Loucy (cell line): Measurements from ENCODE around the gene KRTAP4-6.
"Not testable (repeated sequence)": the region's sequence is repeated elsewhere in the genome, so short reads cannot be mapped to it uniquely, and the experiment has no call there.

Source experiments
- H2AFZ ChIP-seq: fragments of 200-600 bp; sonication (generic); 2 replicates; pipeline ENCODE4 v1.6.0; 2016; ENCODE audit warnings: antibody characterized with exemption, mild to moderate bottlenecking, low read length, moderate library complexity
- H3F3A ChIP-seq: fragments of 200-600 bp; 2 replicates; pipeline ENCODE4 v1.6.0; 2016; ENCODE audit warnings: antibody characterized with exemption, low read depth, mild to moderate bottlenecking
- H3K27me3 ChIP-seq: fragments of 200-600 bp; sonication (generic); 2 replicates; pipeline ENCODE4 v1.6.1; 2014; ENCODE audit warnings: low read length, mild to moderate bottlenecking; ENCODE audit not compliant: insufficient read depth, poor library complexity, severe bottlenecking
- H3K36me3 ChIP-seq: fragments of 200-600 bp; sonication (generic); 2 replicates; pipeline ENCODE4 v1.6.1; 2016; ENCODE audit warnings: low read length; ENCODE audit not compliant: insufficient read depth
- H3K4me1 ChIP-seq: fragments of 200-600 bp; sonication (generic); 2 replicates; pipeline ENCODE4 v1.5.1; 2014; ENCODE audit warnings: low read length, mild to moderate bottlenecking; ENCODE audit not compliant: insufficient read depth, poor library complexity, severe bottlenecking
- H3K4me2 ChIP-seq: fragments of 200-600 bp; sonication (generic); 2 replicates; pipeline ENCODE4 v1.6.0; 2014; ENCODE audit warnings: antibody characterized with exemption, low read length, low read depth, mild to moderate bottlenecking; ENCODE audit not compliant: poor library complexity, severe bottlenecking
- H3K4me3 ChIP-seq: fragments of 200-600 bp; sonication (generic); 2 replicates; pipeline ENCODE4 v1.5.1; 2014; ENCODE audit warnings: low read length, mild to moderate bottlenecking, mixed read lengths; ENCODE audit not compliant: poor library complexity, severe bottlenecking
- H3K79me2 ChIP-seq: fragments of 200-600 bp; sonication (generic); 2 replicates; pipeline ENCODE4 v1.6.1; 2014; ENCODE audit warnings: low read length; ENCODE audit not compliant: insufficient read depth
- H3K9ac ChIP-seq: fragments of 200-600 bp; sonication (generic); 2 replicates; pipeline ENCODE4 v1.6.0; 2014; ENCODE audit warnings: mild to moderate bottlenecking, low read depth, low read length, moderate library complexity; ENCODE audit not compliant: poor library complexity, severe bottlenecking
- H3K9me2 ChIP-seq: fragments of 200-600 bp; sonication (generic); replicated peaks from 2 replicates; pipeline ENCODE4 v1.6.1; 2016; ENCODE audit warnings: low read depth, low read length, mixed read lengths
- H3K9me3 ChIP-seq: fragments of 200-600 bp; sonication (generic); 2 replicates; pipeline ENCODE4 v1.6.1; 2014; ENCODE audit warnings: mild to moderate bottlenecking, antibody characterized with exemption, low read length, low read depth; ENCODE audit not compliant: insufficient read depth
- H4K20me1 ChIP-seq: fragments of 200-600 bp; sonication (generic); 2 replicates; pipeline ENCODE4 v1.6.0; 2014; ENCODE audit warnings: antibody characterized with exemption, low read length, mild to moderate bottlenecking; ENCODE audit not compliant: insufficient read depth, poor library complexity, severe bottlenecking
- EZH2phosphoT487 ChIP-seq: fragments of 200-600 bp; IDR thresholded peaks from 2 replicates; pipeline ENCODE4 v1.6.1; 2018; ENCODE audit warnings: antibody characterized with exemption, mild to moderate bottlenecking, moderate library complexity, borderline replicate concordance
- TF ChIP-seq, protein P1 (sequence below): fragments of 200-600 bp; sonication (generic); conservative IDR thresholded peaks from 2 replicates; pipeline ENCODE4 v1.5.1; 2014; ENCODE audit warnings: mild to moderate bottlenecking, antibody characterized with exemption, low read length

KRTAP4-6 gene

GRCh38 chr17:41107941-41108450 lies 32.3 kb downstream of the KRTAP4-6 start:
- Histone ChIP-seq H3K79me2 (no peaks in the 10 kb centered on the region), H3K9ac (no peak overlapping the region), H3K27me3 (no peaks in the 10 kb centered on the region), H3K4me1 (peaks cover 25% of the 10 kb centered on the region), H3K4me2 (peak overlapping the region; percentile 2), H3K9me3 (peaks cover 8% of the 10 kb centered on the region; the same call in 1 of the 2 replicates), H3K4me3 (peak overlapping the region; percentile 5), H3K36me3 (no peaks in the 10 kb centered on the region), H3K9me2 (no peaks in the 10 kb centered on the region), H3F3A (peaks cover 2% of the 10 kb centered on the region; the same call in 1 of the 2 replicates), H4K20me1 (no peaks in the 10 kb centered on the region), H2AFZ (peak overlapping the region; percentile 10; the same call in 1 of the 2 replicates)
- TF ChIP-seq, protein P1, sequence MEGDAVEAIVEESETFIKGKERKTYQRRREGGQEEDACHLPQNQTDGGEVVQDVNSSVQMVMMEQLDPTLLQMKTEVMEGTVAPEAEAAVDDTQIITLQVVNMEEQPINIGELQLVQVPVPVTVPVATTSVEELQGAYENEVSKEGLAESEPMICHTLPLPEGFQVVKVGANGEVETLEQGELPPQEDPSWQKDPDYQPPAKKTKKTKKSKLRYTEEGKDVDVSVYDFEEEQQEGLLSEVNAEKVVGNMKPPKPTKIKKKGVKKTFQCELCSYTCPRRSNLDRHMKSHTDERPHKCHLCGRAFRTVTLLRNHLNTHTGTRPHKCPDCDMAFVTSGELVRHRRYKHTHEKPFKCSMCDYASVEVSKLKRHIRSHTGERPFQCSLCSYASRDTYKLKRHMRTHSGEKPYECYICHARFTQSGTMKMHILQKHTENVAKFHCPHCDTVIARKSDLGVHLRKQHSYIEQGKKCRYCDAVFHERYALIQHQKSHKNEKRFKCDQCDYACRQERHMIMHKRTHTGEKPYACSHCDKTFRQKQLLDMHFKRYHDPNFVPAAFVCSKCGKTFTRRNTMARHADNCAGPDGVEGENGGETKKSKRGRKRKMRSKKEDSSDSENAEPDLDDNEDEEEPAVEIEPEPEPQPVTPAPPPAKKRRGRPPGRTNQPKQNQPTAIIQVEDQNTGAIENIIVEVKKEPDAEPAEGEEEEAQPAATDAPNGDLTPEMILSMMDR, result no peak
- no peak for TF ChIP-seq EZH2phosphoT487

GRCh38 chr17:41105347-41105746 lies 35.0 kb downstream of the KRTAP4-6 start, which contains the start of gene KRTAP4-9:
TSS of gene KRTAP4-9 (plus strand) at chr17:41105389. CDS start at chr17:41105389, 0 bp downstream.
- not testable (repeated sequence) for H3K9ac ChIP-seq, H3K79me2 ChIP-seq, H3F3A ChIP-seq, H3K4me3 ChIP-seq, H3K9me3 ChIP-seq, H3K36me3 ChIP-seq, H4K20me1 ChIP-seq, H3K27me3 ChIP-seq, H2AFZ ChIP-seq, H3K9me2 ChIP-seq, H3K4me2 ChIP-seq
- H3K4me1 ChIP-seq, result peaks cover 32% of the 10 kb centered on the region

DNA sequence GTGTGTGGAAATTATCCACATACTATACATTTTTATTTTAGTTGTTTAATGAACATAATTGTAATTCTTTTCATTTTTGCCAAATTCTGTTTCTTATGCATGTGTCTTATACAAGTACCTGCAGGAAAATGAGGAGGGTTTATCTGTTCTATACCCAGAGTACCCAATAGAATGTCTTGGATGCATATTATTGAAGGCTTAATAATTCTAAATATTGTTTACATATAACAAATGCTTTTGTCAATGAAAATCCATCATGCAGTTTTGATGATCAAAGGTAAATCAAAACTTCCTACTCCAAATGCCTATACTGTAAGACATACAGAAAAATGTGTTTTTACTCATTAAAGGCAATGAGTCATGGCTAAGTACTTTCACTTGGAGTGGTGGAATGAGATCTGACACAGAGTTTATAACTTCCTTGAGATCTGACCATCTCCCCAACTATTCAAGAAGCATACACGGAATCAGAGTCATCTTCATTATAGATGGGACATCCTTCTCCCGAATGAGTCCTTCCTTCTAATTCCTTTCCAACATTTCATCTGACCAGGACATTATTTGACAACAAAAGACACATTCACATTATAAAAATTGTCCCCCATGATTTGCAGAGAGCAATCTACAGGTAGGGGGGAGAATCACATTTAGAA lies 35.8 kb downstream of the KRTAP4-6 start:
- H3F3A ChIP-seq, H3K4me2 ChIP-seq: not testable (repeated sequence)

DNA sequence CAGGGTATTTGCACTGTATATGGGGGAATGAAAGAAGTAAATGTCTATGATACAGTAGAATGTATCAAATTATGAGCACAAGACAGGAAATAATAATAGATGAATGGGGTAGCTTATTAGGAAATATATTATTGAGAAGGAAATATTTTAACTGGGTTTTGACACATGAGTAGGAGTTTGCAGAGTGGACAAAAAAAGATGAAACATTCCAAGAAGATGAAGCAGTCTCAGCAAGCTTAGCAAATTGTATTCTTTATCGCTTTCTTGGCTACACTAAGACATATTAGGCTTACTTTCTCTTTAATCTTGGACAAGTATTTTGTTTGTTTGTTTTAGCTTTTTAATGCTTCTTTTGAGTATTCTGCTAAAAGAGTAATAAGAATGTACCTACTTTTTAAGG lies 36.4 kb downstream of the KRTAP4-6 start:
- Histone ChIP-seq H3K4me3 (no peak overlapping the region), H3K4me2 (no peak overlapping the region), H3F3A (no peaks in the 10 kb centered on the region), H3K9me3 (no peaks in the 10 kb centered on the region), H2AFZ (no peak overlapping the region), H3K4me1 (peaks cover 37% of the 10 kb centered on the region), H3K9ac (no peak overlapping the region), H4K20me1 (no peaks in the 10 kb centered on the region), H3K79me2 (no peaks in the 10 kb centered on the region), H3K27me3 (no peaks in the 10 kb centered on the region), H3K36me3 (no peaks in the 10 kb centered on the region), H3K9me2 (no peaks in the 10 kb centered on the region)
- TF ChIP-seq, protein P1, result no peak
- TF ChIP-seq EZH2phosphoT487, result no peak

More for the DNA sequence above, 35.8 kb downstream of the KRTAP4-6 start:
- not testable (repeated sequence) for H3K27me3 ChIP-seq, H3K36me3 ChIP-seq, H3K9ac ChIP-seq, H3K79me2 ChIP-seq, H4K20me1 ChIP-seq, H2AFZ ChIP-seq, H3K9me2 ChIP-seq, H3K9me3 ChIP-seq, H3K4me3 ChIP-seq
- peaks cover 38% of the 10 kb centered on the region for H3K4me1 ChIP-seq
